Caco-2 (cell line): Measurements from ENCODE around the gene IMMP2L. TPM values are rescaled to one million over a fixed set of nuclear protein-coding genes. Genes with fewer than 3 reads are reported as not detected.
"Not testable (repeated sequence)": the region's sequence is repeated elsewhere in the genome, so short reads cannot be mapped to it uniquely, and the experiment has no call there.

Experiments
- BruUV-seq: library from RNA; stranded (reverse); fragments of 400-500 nt; replicated peaks from 2 replicates; lab custom pipeline; 2021; lab: Mats Ljungman, UMichigan
- CTCF ChIA-PET: fragments of 300-600 bp; sonication (Branson Sonifier 250); formaldehyde crosslinking; loops from one replicate; lab custom pipeline; 2022; ENCODE audit warnings: antibody characterized with exemption; lab: Charles Lee
- POLR2A ChIA-PET: fragments of 300-600 bp; sonication (Branson Sonifier 250); formaldehyde crosslinking; loops from one replicate; lab custom pipeline; 2022; ENCODE audit warnings: antibody characterized with exemption; lab: Charles Lee
- DNase-seq, 2 experiments: peaks; one replicate each; pipeline versions ENCODE4 v3.0.0 to v3.0.0-alpha.2; 2020 to 2022
- H3K27me3 ChIP-seq: replicated peaks from 2 replicates; pipeline ENCODE4 v1.6.0; 2011; ENCODE audit warnings: low read length; ENCODE audit not compliant: control insufficient read depth, insufficient read depth
- H3K36me3 ChIP-seq: 2 replicates; pipeline ENCODE4 v1.5.1; 2011; ENCODE audit warnings: low read length; ENCODE audit not compliant: control insufficient read depth, insufficient read depth
- H3K4me1 ChIP-seq: fragments of 250-450 bp; sonication (Bioruptor Pico); 2 replicates; pipeline ENCODE4 v1.5.1; 2020; ENCODE audit warnings: mild to moderate bottlenecking
- H3K4me3 ChIP-seq: 2 replicates; pipeline ENCODE4 v1.5.1; 2011; ENCODE audit warnings: low read depth, mild to moderate bottlenecking, control low read depth, low read length
- H3K9me3 ChIP-seq: fragments of 250-450 bp; sonication (Bioruptor Pico); 2 replicates; pipeline ENCODE4 v1.5.1; 2020; ENCODE audit warnings: mild to moderate bottlenecking, moderate library complexity
- H3K27ac Mint-ChIP-seq: one replicate; pipeline ENCODE4 v1.8.0; 2022; ENCODE audit warnings: mixed read lengths; ENCODE audit not compliant: unreplicated experiment
- H3K27me3 Mint-ChIP-seq: one replicate; pipeline ENCODE4 v1.8.0; 2022; ENCODE audit warnings: mixed read lengths; ENCODE audit not compliant: insufficient read depth, unreplicated experiment
- H3K36me3 Mint-ChIP-seq: one replicate; pipeline ENCODE4 v1.8.0; 2022; ENCODE audit warnings: mild to moderate bottlenecking, mixed read lengths; ENCODE audit not compliant: insufficient read depth, unreplicated experiment
- H3K4me1 Mint-ChIP-seq: one replicate; pipeline ENCODE4 v1.8.0; 2022; ENCODE audit warnings: low read depth, mixed read lengths; ENCODE audit not compliant: unreplicated experiment
- H3K4me3 Mint-ChIP-seq: one replicate; pipeline ENCODE4 v1.8.0; 2022; ENCODE audit warnings: mild to moderate bottlenecking, moderate library complexity, mixed read lengths; ENCODE audit not compliant: unreplicated experiment
- H3K9me3 Mint-ChIP-seq: one replicate; pipeline ENCODE4 v1.8.0; 2022; ENCODE audit warnings: mixed read lengths; ENCODE audit not compliant: unreplicated experiment
- CTCF ChIP-seq, 2 experiments: fragments of 200-600 bp in 1 of 2; IDR thresholded peaks; 1 replicate in 1 of 2; 2 replicates in 1 of 2; pipeline versions ENCODE4 v1.5.1 to v1.8.0; 2011 to 2022; ENCODE audit warnings: antibody characterized with exemption in 1 of 2, control low read depth in 1 of 2, inconsistent platforms in 1 of 2, low read depth in 1 of 2, low read length in 1 of 2, mild to moderate bottlenecking in 1 of 2, moderate library complexity in 1 of 2; ENCODE audit not compliant: insufficient read depth in 1 of 2, severe bottlenecking in 1 of 2, unreplicated experiment in 1 of 2
- intact Hi-C: fragments of 100-400 bp; cut with micrococcal nuclease; formaldehyde crosslinking; loops from one replicate; pipeline ENCODE4 v1.10.0; 2022; ENCODE audit not compliant: unreplicated experiment
- total RNA-seq: library from RNA; stranded (reverse); gene quantifications from 2 replicates; pipeline ENCODE4 v1.2.3, GENCODE V29; 2022

The IMMP2L gene
- total RNA-seq, 1 experiment from 2014 or later = 9.5 TPM

GRCh38 chr7:111587410-111588064 lies 25.2 kb upstream of the IMMP2L start:
- Histone ChIP-seq H3K4me3 (no peak overlapping the region), H3K27me3 (no peaks in the 10 kb centered on the region), H3K36me3 (no peaks in the 10 kb centered on the region), H3K9me3 (no peaks in the 10 kb centered on the region), H3K4me1 (no peaks in the 10 kb centered on the region)
- TF ChIP-seq CTCF (IDR thresholded peaks at IDR 0.05; ENCODE audit: insufficient read depth in 1 of 2, low read depth in 1 of 2, low read length in 1 of 2, severe bottlenecking in 1 of 2, unreplicated experiment in 1 of 2) = no peak
- H3K9me3 Mint-ChIP-seq = peaks cover 4% of the 10 kb centered on the region
- no peak for DNase-seq
- H3K4me3 Mint-ChIP-seq = no peak overlapping the region
- no peaks in the 10 kb centered on the region for H3K4me1 Mint-ChIP-seq
- BruUV-seq = no TSS peak
- ChIA-PET CTCF (no interaction called here), POLR2A (no interaction called here)
- intact Hi-C loops = no loop called here
- no peak overlapping the region for H3K27ac Mint-ChIP-seq
- no peaks in the 10 kb centered on the region for H3K27me3 Mint-ChIP-seq
- H3K36me3 Mint-ChIP-seq = no peaks in the 10 kb centered on the region

GRCh38 chr7:111586711-111587409 lies 24.6 kb upstream of the IMMP2L start:
- Histone ChIP-seq H3K27me3 (no peaks in the 10 kb centered on the region), H3K9me3 (no peaks in the 10 kb centered on the region), H3K36me3 (no peaks in the 10 kb centered on the region), H3K4me3 (no peak overlapping the region), H3K4me1 (no peaks in the 10 kb centered on the region)
- ChIA-PET POLR2A (no interaction called here), CTCF (no interaction called here)
- no TSS peak for BruUV-seq
- intact Hi-C loops = no loop called here
- no peaks in the 10 kb centered on the region for H3K27me3 Mint-ChIP-seq
- no peaks in the 10 kb centered on the region for H3K36me3 Mint-ChIP-seq
- TF ChIP-seq CTCF (IDR thresholded peaks at IDR 0.05; ENCODE audit: insufficient read depth in 1 of 2, low read depth in 1 of 2, low read length in 1 of 2, severe bottlenecking in 1 of 2, unreplicated experiment in 1 of 2) = no peak
- no peak overlapping the region for H3K4me3 Mint-ChIP-seq
- peaks cover 7% of the 10 kb centered on the region for H3K9me3 Mint-ChIP-seq
- H3K27ac Mint-ChIP-seq = no peak overlapping the region
- DNase-seq = no peak
- no peaks in the 10 kb centered on the region for H3K4me1 Mint-ChIP-seq

- H3K36me3 ChIP-seq, POLR2A ChIA-PET: not testable (repeated sequence)
Observed at GRCh38 chr7:111581784-111582488, 19.6 kb upstream of the IMMP2L start.

DNA sequence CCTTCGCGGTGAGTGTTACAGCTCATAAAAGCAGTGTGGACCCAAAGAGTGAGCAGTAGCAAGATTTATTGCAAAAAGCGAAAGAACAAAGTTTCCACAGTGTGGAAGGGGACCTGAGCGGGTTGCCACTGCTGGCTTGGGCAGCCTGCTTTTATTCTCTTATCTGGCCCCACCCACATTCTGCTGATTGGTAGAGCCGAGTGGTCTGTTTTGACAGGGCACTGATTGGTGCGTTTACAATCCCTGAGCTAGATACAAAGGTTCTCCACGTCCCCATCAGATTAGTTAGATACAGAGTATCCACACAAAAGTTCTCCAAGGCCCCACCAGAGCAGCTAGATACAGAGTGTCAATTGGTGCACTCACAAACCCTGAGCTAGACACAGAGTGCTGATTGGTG lies 18.9 kb upstream of the IMMP2L start:
- BruUV-seq, H3K27me3 ChIP-seq, H3K36me3 Mint-ChIP-seq, H3K9me3 ChIP-seq, CTCF ChIA-PET, H3K4me1 ChIP-seq, intact Hi-C loops, POLR2A ChIA-PET, H3K27me3 Mint-ChIP-seq, DNase-seq, H3K4me1 Mint-ChIP-seq, H3K4me3 ChIP-seq, H3K27ac Mint-ChIP-seq, H3K36me3 ChIP-seq, H3K4me3 Mint-ChIP-seq: not testable (repeated sequence)
- H3K9me3 Mint-ChIP-seq = peaks cover 31% of the 10 kb centered on the region

More at GRCh38 chr7:111581784-111582488, 19.6 kb upstream of the IMMP2L start:
- H3K4me3 Mint-ChIP-seq, H3K4me1 Mint-ChIP-seq, H3K27ac Mint-ChIP-seq, H3K27me3 ChIP-seq, DNase-seq, intact Hi-C loops, BruUV-seq, H3K9me3 ChIP-seq, CTCF ChIA-PET, H3K36me3 Mint-ChIP-seq, H3K4me1 ChIP-seq, H3K4me3 ChIP-seq, H3K27me3 Mint-ChIP-seq: not testable (repeated sequence)
- H3K9me3 Mint-ChIP-seq = peaks cover 26% of the 10 kb centered on the region
